ENCODE results near the gene NUDT5.

NUDT5 gene

DNA sequence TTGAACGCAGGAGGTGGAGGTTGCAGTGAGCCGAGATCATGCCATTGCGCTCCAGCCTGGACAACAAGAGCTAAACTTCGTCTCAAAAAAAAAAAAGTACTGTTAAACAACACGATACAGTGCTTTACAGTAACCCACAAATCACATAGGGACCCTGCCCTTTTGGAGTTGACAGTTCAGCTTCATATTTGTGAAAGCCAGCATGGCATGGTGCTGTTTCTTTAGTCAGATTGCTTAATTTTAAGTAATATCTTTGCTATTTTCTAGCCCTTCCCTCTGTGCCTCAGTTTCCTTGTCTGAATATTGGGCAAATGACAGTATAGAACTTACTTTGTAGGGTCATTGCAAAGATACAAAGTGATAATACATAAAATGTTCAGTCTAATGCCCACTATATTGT is 5.2 kb upstream of the NUDT5 start:
- Histone ChIP-seq H3F3A (ENCODE audit: low read depth) (no peaks in the 10 kb centered on the region), H3K27me3 (ENCODE audit: insufficient read depth, low read length, poor library complexity, severe bottlenecking) (no peaks in the 10 kb centered on the region), H3K79me2 (ENCODE audit: insufficient read depth, low read length) (peaks cover 92% of the 10 kb centered on the region), H3K4me2 (ENCODE audit: low read depth, low read length, poor library complexity, severe bottlenecking) (peak overlapping the region; percentile 64), H2AFZ (ENCODE audit: low read length) (no peak overlapping the region), H4K20me1 (ENCODE audit: insufficient read depth, low read length, poor library complexity, severe bottlenecking) (peaks cover 34% of the 10 kb centered on the region), H3K4me3 (ENCODE audit: low read length, poor library complexity, severe bottlenecking) (peak overlapping the region; percentile 46), H3K9ac (ENCODE audit: low read depth, low read length, poor library complexity, severe bottlenecking) (peak overlapping the region; percentile 30), H3K9me3 (ENCODE audit: insufficient read depth, low read depth, low read length) (no peaks in the 10 kb centered on the region), H3K9me2 (replicated peaks; ENCODE audit: low read depth, low read length) (no peaks in the 10 kb centered on the region), H3K36me3 (ENCODE audit: insufficient read depth, low read length) (peaks cover 43% of the 10 kb centered on the region), H3K4me1 (ENCODE audit: insufficient read depth, low read length, poor library complexity, severe bottlenecking) (peaks cover 31% of the 10 kb centered on the region)
- TF ChIP-seq EZH2phosphoT487 (IDR thresholded peaks at IDR 0.05; ENCODE audit: borderline replicate concordance), result no peak
- TF ChIP-seq, protein P1, sequence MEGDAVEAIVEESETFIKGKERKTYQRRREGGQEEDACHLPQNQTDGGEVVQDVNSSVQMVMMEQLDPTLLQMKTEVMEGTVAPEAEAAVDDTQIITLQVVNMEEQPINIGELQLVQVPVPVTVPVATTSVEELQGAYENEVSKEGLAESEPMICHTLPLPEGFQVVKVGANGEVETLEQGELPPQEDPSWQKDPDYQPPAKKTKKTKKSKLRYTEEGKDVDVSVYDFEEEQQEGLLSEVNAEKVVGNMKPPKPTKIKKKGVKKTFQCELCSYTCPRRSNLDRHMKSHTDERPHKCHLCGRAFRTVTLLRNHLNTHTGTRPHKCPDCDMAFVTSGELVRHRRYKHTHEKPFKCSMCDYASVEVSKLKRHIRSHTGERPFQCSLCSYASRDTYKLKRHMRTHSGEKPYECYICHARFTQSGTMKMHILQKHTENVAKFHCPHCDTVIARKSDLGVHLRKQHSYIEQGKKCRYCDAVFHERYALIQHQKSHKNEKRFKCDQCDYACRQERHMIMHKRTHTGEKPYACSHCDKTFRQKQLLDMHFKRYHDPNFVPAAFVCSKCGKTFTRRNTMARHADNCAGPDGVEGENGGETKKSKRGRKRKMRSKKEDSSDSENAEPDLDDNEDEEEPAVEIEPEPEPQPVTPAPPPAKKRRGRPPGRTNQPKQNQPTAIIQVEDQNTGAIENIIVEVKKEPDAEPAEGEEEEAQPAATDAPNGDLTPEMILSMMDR (conservative IDR thresholded peaks at IDR 0.05; ENCODE audit: low read length), result no peak

DNA sequence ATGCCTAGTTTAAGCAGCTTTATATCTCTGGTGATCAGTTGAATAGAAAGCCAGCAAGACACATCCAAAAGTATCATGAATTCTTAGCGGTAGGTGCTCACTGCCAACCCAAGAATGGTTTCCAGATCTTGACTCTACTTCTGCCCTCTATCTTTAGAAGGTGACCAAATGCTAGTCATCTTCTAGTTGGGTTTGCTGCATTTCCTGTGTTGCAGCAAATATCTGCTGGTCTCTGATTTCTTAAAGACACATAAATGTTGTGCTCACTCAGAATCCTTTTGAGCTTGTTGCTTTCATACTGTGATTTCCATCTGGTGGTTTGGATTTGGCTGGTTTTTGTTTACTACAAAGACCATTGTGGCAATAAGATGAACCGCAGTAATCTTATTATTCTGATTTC is 2.5 kb upstream of the NUDT5 start:
- Histone ChIP-seq H3K4me2 (ENCODE audit: low read depth, low read length, poor library complexity, severe bottlenecking) (peak overlapping the region; percentile 75), H3K9me3 (ENCODE audit: insufficient read depth, low read depth, low read length) (no peaks in the 10 kb centered on the region)

DNA sequence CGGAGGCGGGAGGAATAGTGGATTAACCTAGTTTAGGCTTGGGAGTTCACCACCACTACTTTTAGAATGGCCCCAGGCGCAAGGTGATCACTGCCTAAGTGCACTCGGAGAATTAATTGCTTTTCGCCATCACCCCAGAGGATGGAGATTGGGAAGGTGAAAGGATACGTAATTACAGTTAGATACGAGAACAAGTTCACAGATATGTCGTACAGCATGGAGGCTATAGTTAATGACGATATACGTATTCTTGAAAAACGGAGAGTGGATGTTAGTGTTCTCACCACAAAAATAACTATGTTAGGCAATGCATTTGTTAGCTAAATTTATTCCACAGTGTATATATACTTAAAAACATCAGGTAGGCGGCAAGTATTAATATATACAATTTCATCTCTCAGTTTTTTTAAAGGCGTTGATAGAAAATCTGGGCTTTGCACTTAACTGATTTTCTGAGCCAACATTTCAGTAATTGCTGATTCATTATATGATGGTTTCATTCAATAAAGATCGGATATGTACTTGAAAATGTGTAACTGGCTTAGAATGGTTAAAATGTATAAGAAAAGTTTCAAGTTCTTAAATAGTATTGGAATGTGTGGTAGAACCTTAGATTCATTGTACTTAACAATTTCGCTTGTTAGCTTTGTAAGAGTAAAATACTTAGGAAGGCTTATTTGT is 980 bp upstream of the NUDT5 start:
- TF ChIP-seq, protein P1 (conservative IDR thresholded peaks at IDR 0.05; ENCODE audit: low read length), result no peak

More for the DNA sequence above, 2.5 kb upstream of the NUDT5 start:
- Histone ChIP-seq H3K27me3 (ENCODE audit: insufficient read depth, low read length, poor library complexity, severe bottlenecking) (no peaks in the 10 kb centered on the region), H2AFZ (ENCODE audit: low read length) (no peak overlapping the region), H3K79me2 (ENCODE audit: insufficient read depth, low read length) (peaks cover 90% of the 10 kb centered on the region), H3K4me3 (ENCODE audit: low read length, poor library complexity, severe bottlenecking) (peak overlapping the region; percentile 55), H4K20me1 (ENCODE audit: insufficient read depth, low read length, poor library complexity, severe bottlenecking) (peaks cover 32% of the 10 kb centered on the region), H3F3A (ENCODE audit: low read depth) (no peaks in the 10 kb centered on the region), H3K9ac (ENCODE audit: low read depth, low read length, poor library complexity, severe bottlenecking) (no peak overlapping the region), H3K36me3 (ENCODE audit: insufficient read depth, low read length) (peaks cover 29% of the 10 kb centered on the region), H3K9me2 (replicated peaks; ENCODE audit: low read depth, low read length) (no peaks in the 10 kb centered on the region), H3K4me1 (ENCODE audit: insufficient read depth, low read length, poor library complexity, severe bottlenecking) (peaks cover 45% of the 10 kb centered on the region)
- no peak for TF ChIP-seq EZH2phosphoT487 (IDR thresholded peaks at IDR 0.05; ENCODE audit: borderline replicate concordance)
- TF ChIP-seq, protein P1 (conservative IDR thresholded peaks at IDR 0.05; ENCODE audit: low read length), result no peak

More for the DNA sequence above, 980 bp upstream of the NUDT5 start:
- peaks cover 27% of the 10 kb centered on the region for H4K20me1 ChIP-seq (ENCODE audit: insufficient read depth, low read length, poor library complexity, severe bottlenecking)
- peaks cover 49% of the 10 kb centered on the region for H3K4me1 ChIP-seq (ENCODE audit: insufficient read depth, low read length, poor library complexity, severe bottlenecking)
- no peaks in the 10 kb centered on the region for H3K27me3 ChIP-seq (ENCODE audit: insufficient read depth, low read length, poor library complexity, severe bottlenecking)
- H3K79me2 ChIP-seq (ENCODE audit: insufficient read depth, low read length), result peaks cover 89% of the 10 kb centered on the region
- H2AFZ ChIP-seq (ENCODE audit: low read length), result peak overlapping the region; percentile 96; the same call in 1 of the 2 replicates
- peaks cover 17% of the 10 kb centered on the region for H3K36me3 ChIP-seq (ENCODE audit: insufficient read depth, low read length)
- H3F3A ChIP-seq (ENCODE audit: low read depth), result no peaks in the 10 kb centered on the region
- H3K9me3 ChIP-seq (ENCODE audit: insufficient read depth, low read depth, low read length), result no peaks in the 10 kb centered on the region
- H3K9me2 ChIP-seq (replicated peaks; ENCODE audit: low read depth, low read length), result no peaks in the 10 kb centered on the region
- peak overlapping the region; percentile 87 for H3K9ac ChIP-seq (ENCODE audit: low read depth, low read length, poor library complexity, severe bottlenecking)
- peak overlapping the region; percentile 88 for H3K4me2 ChIP-seq (ENCODE audit: low read depth, low read length, poor library complexity, severe bottlenecking)
- peak overlapping the region; percentile 91 for H3K4me3 ChIP-seq (ENCODE audit: low read length, poor library complexity, severe bottlenecking)
